Measurements from ENCODE around the gene PACSIN2.

PACSIN2 gene

GRCh38 chr22:42950281-42950680, 64.7 kb downstream of the PACSIN2 start:
- H3K4me1 ChIP-seq (ENCODE audit: control insufficient read depth, insufficient read depth, low read length, poor library complexity, severe bottlenecking): peaks cover 8% of the 10 kb centered on the region

GRCh38 chr22:42949159-42949558, 65.8 kb downstream of the PACSIN2 start:
- no peaks in the 10 kb centered on the region for H3K9me3 ChIP-seq (ENCODE audit: control insufficient read depth, low read length)
- no peaks in the 10 kb centered on the region for H3K27me3 ChIP-seq (replicated peaks; ENCODE audit: control insufficient read depth, insufficient read depth, low read length, poor library complexity, severe bottlenecking)
- H3K27ac ChIP-seq (ENCODE audit: insufficient read depth, low read length, poor library complexity, severe bottlenecking): no peak overlapping the region
- no peak for DNase-seq
- H3K36me3 ChIP-seq (ENCODE audit: control insufficient read depth, insufficient read depth, low read length): no peaks in the 10 kb centered on the region
- H3K4me3 ChIP-seq (ENCODE audit: insufficient read depth, low read depth, low read length, poor library complexity, severe bottlenecking): no peak overlapping the region
- H3K4me1 ChIP-seq (ENCODE audit: control insufficient read depth, insufficient read depth, low read length, poor library complexity, severe bottlenecking): peaks cover 8% of the 10 kb centered on the region

More at GRCh38 chr22:42950281-42950680, 64.7 kb downstream of the PACSIN2 start:
- no peaks in the 10 kb centered on the region for H3K36me3 ChIP-seq (ENCODE audit: control insufficient read depth, insufficient read depth, low read length)
- H3K4me3 ChIP-seq (ENCODE audit: insufficient read depth, low read depth, low read length, poor library complexity, severe bottlenecking): no peak overlapping the region
- DNase-seq: no peak
- H3K9me3 ChIP-seq (ENCODE audit: control insufficient read depth, low read length): no peaks in the 10 kb centered on the region
- no peaks in the 10 kb centered on the region for H3K27me3 ChIP-seq (replicated peaks; ENCODE audit: control insufficient read depth, insufficient read depth, low read length, poor library complexity, severe bottlenecking)
- H3K27ac ChIP-seq (ENCODE audit: insufficient read depth, low read length, poor library complexity, severe bottlenecking): no peak overlapping the region

GRCh38 chr22:42948294-42948693, 66.7 kb downstream of the PACSIN2 start:
- Histone ChIP-seq H3K4me1 (ENCODE audit: control insufficient read depth, insufficient read depth, low read length, poor library complexity, severe bottlenecking) (peaks cover 8% of the 10 kb centered on the region), H3K4me3 (ENCODE audit: insufficient read depth, low read depth, low read length, poor library complexity, severe bottlenecking) (no peak overlapping the region), H3K9me3 (ENCODE audit: control insufficient read depth, low read length) (no peaks in the 10 kb centered on the region), H3K27ac (ENCODE audit: insufficient read depth, low read length, poor library complexity, severe bottlenecking) (no peak overlapping the region), H3K27me3 (replicated peaks; ENCODE audit: control insufficient read depth, insufficient read depth, low read length, poor library complexity, severe bottlenecking) (no peaks in the 10 kb centered on the region), H3K36me3 (ENCODE audit: control insufficient read depth, insufficient read depth, low read length) (no peaks in the 10 kb centered on the region)
- DNase-seq: no peak

GRCh38 chr22:42947211-42947990, 67.5 kb downstream of the PACSIN2 start:
- Histone ChIP-seq H3K36me3 (ENCODE audit: control insufficient read depth, insufficient read depth, low read length) (no peaks in the 10 kb centered on the region), H3K27me3 (replicated peaks; ENCODE audit: control insufficient read depth, insufficient read depth, low read length, poor library complexity, severe bottlenecking) (no peaks in the 10 kb centered on the region), H3K4me1 (ENCODE audit: control insufficient read depth, insufficient read depth, low read length, poor library complexity, severe bottlenecking) (peaks cover 8% of the 10 kb centered on the region), H3K9me3 (ENCODE audit: control insufficient read depth, low read length) (no peaks in the 10 kb centered on the region), H3K27ac (ENCODE audit: insufficient read depth, low read length, poor library complexity, severe bottlenecking) (no peak overlapping the region), H3K4me3 (ENCODE audit: insufficient read depth, low read depth, low read length, poor library complexity, severe bottlenecking) (no peak overlapping the region)
- DNase-seq: no peak

- H3K27me3 ChIP-seq (replicated peaks; ENCODE audit: control insufficient read depth, insufficient read depth, low read length, poor library complexity, severe bottlenecking): no peaks in the 10 kb centered on the region
- peaks cover 8% of the 10 kb centered on the region for H3K4me1 ChIP-seq (ENCODE audit: control insufficient read depth, insufficient read depth, low read length, poor library complexity, severe bottlenecking)
- H3K36me3 ChIP-seq (ENCODE audit: control insufficient read depth, insufficient read depth, low read length): no peaks in the 10 kb centered on the region
- H3K27ac ChIP-seq (ENCODE audit: insufficient read depth, low read length, poor library complexity, severe bottlenecking): no peak overlapping the region
- no peaks in the 10 kb centered on the region for H3K9me3 ChIP-seq (ENCODE audit: control insufficient read depth, low read length)
- DNase-seq: no peak
- no peak overlapping the region for H3K4me3 ChIP-seq (ENCODE audit: insufficient read depth, low read depth, low read length, poor library complexity, severe bottlenecking)
Observed at GRCh38 chr22:42946546-42947198, 68.3 kb downstream of the PACSIN2 start.

GRCh38 chr22:42945736-42946135, 69.2 kb downstream of the PACSIN2 start:
- Histone ChIP-seq H3K9me3 (ENCODE audit: control insufficient read depth, low read length) (no peaks in the 10 kb centered on the region), H3K27me3 (replicated peaks; ENCODE audit: control insufficient read depth, insufficient read depth, low read length, poor library complexity, severe bottlenecking) (no peaks in the 10 kb centered on the region), H3K36me3 (ENCODE audit: control insufficient read depth, insufficient read depth, low read length) (no peaks in the 10 kb centered on the region), H3K4me1 (ENCODE audit: control insufficient read depth, insufficient read depth, low read length, poor library complexity, severe bottlenecking) (peaks cover 8% of the 10 kb centered on the region), H3K27ac (ENCODE audit: insufficient read depth, low read length, poor library complexity, severe bottlenecking) (no peak overlapping the region), H3K4me3 (ENCODE audit: insufficient read depth, low read depth, low read length, poor library complexity, severe bottlenecking) (no peak overlapping the region)
- no peak for DNase-seq

- no peaks in the 10 kb centered on the region for H3K27me3 ChIP-seq (replicated peaks; ENCODE audit: control insufficient read depth, insufficient read depth, low read length, poor library complexity, severe bottlenecking)
- peaks cover 8% of the 10 kb centered on the region for H3K4me1 ChIP-seq (ENCODE audit: control insufficient read depth, insufficient read depth, low read length, poor library complexity, severe bottlenecking)
- H3K4me3 ChIP-seq (ENCODE audit: insufficient read depth, low read depth, low read length, poor library complexity, severe bottlenecking): no peak overlapping the region
- H3K9me3 ChIP-seq (ENCODE audit: control insufficient read depth, low read length): no peaks in the 10 kb centered on the region
- DNase-seq: no peak
- no peaks in the 10 kb centered on the region for H3K36me3 ChIP-seq (ENCODE audit: control insufficient read depth, insufficient read depth, low read length)
- H3K27ac ChIP-seq (ENCODE audit: insufficient read depth, low read length, poor library complexity, severe bottlenecking): no peak overlapping the region
Observed at GRCh38 chr22:42945027-42945426, 69.9 kb downstream of the PACSIN2 start.

- Histone ChIP-seq H3K36me3 (ENCODE audit: control insufficient read depth, insufficient read depth, low read length) (no peaks in the 10 kb centered on the region), H3K27me3 (replicated peaks; ENCODE audit: control insufficient read depth, insufficient read depth, low read length, poor library complexity, severe bottlenecking) (no peaks in the 10 kb centered on the region), H3K4me1 (ENCODE audit: control insufficient read depth, insufficient read depth, low read length, poor library complexity, severe bottlenecking) (peaks cover 8% of the 10 kb centered on the region), H3K27ac (ENCODE audit: insufficient read depth, low read length, poor library complexity, severe bottlenecking) (no peak overlapping the region), H3K4me3 (ENCODE audit: insufficient read depth, low read depth, low read length, poor library complexity, severe bottlenecking) (no peak overlapping the region), H3K9me3 (ENCODE audit: control insufficient read depth, low read length) (no peaks in the 10 kb centered on the region)
- no peak for DNase-seq
Observed at GRCh38 chr22:42944409-42944808, 70.5 kb downstream of the PACSIN2 start.

GRCh38 chr22:42943981-42944380, 71.0 kb downstream of the PACSIN2 start:
- Histone ChIP-seq H3K9me3 (ENCODE audit: control insufficient read depth, low read length) (no peaks in the 10 kb centered on the region), H3K27me3 (replicated peaks; ENCODE audit: control insufficient read depth, insufficient read depth, low read length, poor library complexity, severe bottlenecking) (no peaks in the 10 kb centered on the region), H3K4me1 (ENCODE audit: control insufficient read depth, insufficient read depth, low read length, poor library complexity, severe bottlenecking) (peaks cover 8% of the 10 kb centered on the region), H3K4me3 (ENCODE audit: insufficient read depth, low read depth, low read length, poor library complexity, severe bottlenecking) (no peak overlapping the region), H3K36me3 (ENCODE audit: control insufficient read depth, insufficient read depth, low read length) (no peaks in the 10 kb centered on the region), H3K27ac (ENCODE audit: insufficient read depth, low read length, poor library complexity, severe bottlenecking) (no peak overlapping the region)
- DNase-seq: no peak

GRCh38 chr22:42942351-42942750, 72.6 kb downstream of the PACSIN2 start:
- H3K4me3 ChIP-seq (ENCODE audit: insufficient read depth, low read depth, low read length, poor library complexity, severe bottlenecking): no peak overlapping the region
- no peak overlapping the region for H3K27ac ChIP-seq (ENCODE audit: insufficient read depth, low read length, poor library complexity, severe bottlenecking)
- DNase-seq: no peak
- no peaks in the 10 kb centered on the region for H3K36me3 ChIP-seq (ENCODE audit: control insufficient read depth, insufficient read depth, low read length)
- peaks cover 5% of the 10 kb centered on the region for H3K4me1 ChIP-seq (ENCODE audit: control insufficient read depth, insufficient read depth, low read length, poor library complexity, severe bottlenecking)
- no peaks in the 10 kb centered on the region for H3K9me3 ChIP-seq (ENCODE audit: control insufficient read depth, low read length)
- H3K27me3 ChIP-seq (replicated peaks; ENCODE audit: control insufficient read depth, insufficient read depth, low read length, poor library complexity, severe bottlenecking): no peaks in the 10 kb centered on the region

All from effector memory CD4-positive, alpha-beta T cell (primary cell).